ENCODE data around the gene LZTS3. TPM values are rescaled to one million over a fixed set of nuclear protein-coding genes. Genes with fewer than 3 reads are reported as not detected.

Gene LZTS3
- total and polyA plus RNA-seq, 2 of the 13 experiments (the other 11 are each of a cell fraction or from before 2014, with no cell fraction given): 10.1 to 31.3 TPM

GRCh38 chr20:3173610-3174441, 477 bp upstream of the LZTS3 start (continued):
- TF ChIP-seq REST (IDR thresholded peaks at IDR 0.05; ENCODE audit: borderline replicate concordance in 1 of 2, low read depth in 1 of 2, low read length in 2 of 2): 0 out of 4 replicates have a peak, but pooled peaks of 1 of the 2 experiments have one; percentile 40
- TF ChIP-seq, protein P1, sequence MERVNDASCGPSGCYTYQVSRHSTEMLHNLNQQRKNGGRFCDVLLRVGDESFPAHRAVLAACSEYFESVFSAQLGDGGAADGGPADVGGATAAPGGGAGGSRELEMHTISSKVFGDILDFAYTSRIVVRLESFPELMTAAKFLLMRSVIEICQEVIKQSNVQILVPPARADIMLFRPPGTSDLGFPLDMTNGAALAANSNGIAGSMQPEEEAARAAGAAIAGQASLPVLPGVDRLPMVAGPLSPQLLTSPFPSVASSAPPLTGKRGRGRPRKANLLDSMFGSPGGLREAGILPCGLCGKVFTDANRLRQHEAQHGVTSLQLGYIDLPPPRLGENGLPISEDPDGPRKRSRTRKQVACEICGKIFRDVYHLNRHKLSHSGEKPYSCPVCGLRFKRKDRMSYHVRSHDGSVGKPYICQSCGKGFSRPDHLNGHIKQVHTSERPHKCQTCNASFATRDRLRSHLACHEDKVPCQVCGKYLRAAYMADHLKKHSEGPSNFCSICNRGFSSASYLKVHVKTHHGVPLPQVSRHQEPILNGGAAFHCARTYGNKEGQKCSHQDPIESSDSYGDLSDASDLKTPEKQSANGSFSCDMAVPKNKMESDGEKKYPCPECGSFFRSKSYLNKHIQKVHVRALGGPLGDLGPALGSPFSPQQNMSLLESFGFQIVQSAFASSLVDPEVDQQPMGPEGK (CRISPR knock-in tag; IDR thresholded peaks at IDR 0.05): peak; percentile 66
- peak; percentile 98; the same call in 1 of the 2 replicates for TF ChIP-seq SRY (CRISPR knock-in tag; IDR thresholded peaks at IDR 0.05)
- TF ChIP-seq THAP9 (CRISPR knock-in tag; IDR thresholded peaks at IDR 0.05; ENCODE audit: borderline replicate concordance): peak; percentile 95
- peak; percentile 95 to 96 for TF ChIP-seq HMGXB4 (CRISPR knock-in tag; IDR thresholded peaks at IDR 0.05; ENCODE audit: borderline replicate concordance in 1 of 2, low read depth in 1 of 2)
- peak; percentile 22; the same call in 1 of the 2 replicates for TF ChIP-seq LRRFIP1 (CRISPR knock-in tag; conservative IDR thresholded peaks at IDR 0.05)
- TF ChIP-seq GATAD1 (CRISPR knock-in tag; IDR thresholded peaks at IDR 0.05): peak; percentile 57; the same call in 1 of the 2 replicates
- TF ChIP-seq ZBTB3 (CRISPR knock-in tag; IDR thresholded peaks at IDR 0.05; ENCODE audit: borderline replicate concordance, low read depth): no peak; the same call in none of the 2 replicates
- TF ChIP-seq ARNT2 (CRISPR knock-in tag; IDR thresholded peaks at IDR 0.05; ENCODE audit: low read depth): no peak; the same call in 1 of the 2 replicates
- TF ChIP-seq, protein P2, sequence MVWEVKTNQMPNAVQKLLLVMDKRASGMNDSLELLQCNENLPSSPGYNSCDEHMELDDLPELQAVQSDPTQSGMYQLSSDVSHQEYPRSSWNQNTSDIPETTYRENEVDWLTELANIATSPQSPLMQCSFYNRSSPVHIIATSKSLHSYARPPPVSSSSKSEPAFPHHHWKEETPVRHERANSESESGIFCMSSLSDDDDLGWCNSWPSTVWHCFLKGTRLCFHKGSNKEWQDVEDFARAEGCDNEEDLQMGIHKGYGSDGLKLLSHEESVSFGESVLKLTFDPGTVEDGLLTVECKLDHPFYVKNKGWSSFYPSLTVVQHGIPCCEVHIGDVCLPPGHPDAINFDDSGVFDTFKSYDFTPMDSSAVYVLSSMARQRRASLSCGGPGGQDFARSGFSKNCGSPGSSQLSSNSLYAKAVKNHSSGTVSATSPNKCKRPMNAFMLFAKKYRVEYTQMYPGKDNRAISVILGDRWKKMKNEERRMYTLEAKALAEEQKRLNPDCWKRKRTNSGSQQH (CRISPR knock-in tag; IDR thresholded peaks at IDR 0.05; ENCODE audit: low read depth): peak; percentile 96
